IMR-90 (cell line): ENCODE measurements around the gene SLC3A2. TPM values are rescaled to one million over a fixed set of nuclear protein-coding genes. Genes with fewer than 3 reads are reported as not detected.
A peak's percentile ranks its signal among the peaks of the same experiment; 100 is the strongest.
"Not testable (repeated sequence)": the region's sequence is repeated elsewhere in the genome, so short reads cannot be mapped to it uniquely, and the experiment has no call there.

Source experiments
- ATAC-seq: fragments of 200-7000 bp; cut with Tn5 transposase; 2 replicates; pipeline ENCODE4 v1.9.1; 2020; ENCODE audit warnings: low read depth, mild to moderate bottlenecking, moderate library complexity
- BruUV-seq: library from RNA; stranded (reverse); fragments of 400-500 nt; replicated peaks from 2 replicates; lab custom pipeline; 2021; lab: Mats Ljungman, UMichigan
- CTCF ChIA-PET: fragments of 300-600 bp; formaldehyde crosslinking; extraction: SDS; loops from one replicate; lab custom pipeline; 2021; ENCODE audit warnings: antibody characterized with exemption; lab: Yijun Ruan, JAX
- POLR2A ChIA-PET: fragments of 300-600 bp; sonication (Branson Sonifier 250); formaldehyde crosslinking; loops from one replicate; lab custom pipeline; 2022; ENCODE audit warnings: antibody characterized with exemption; ENCODE audit not compliant: unreplicated experiment; lab: Charles Lee
- DNase-seq: peaks from one replicate; pipeline ENCODE4 v3.0.0; 2013
- H2AFZ ChIP-seq: replicated peaks from 2 replicates; pipeline ENCODE3; 2013; ENCODE audit warnings: low read length, mild to moderate bottlenecking; ENCODE audit not compliant: poor library complexity
- H2AK5ac ChIP-seq: 2 replicates; pipeline ENCODE4 v1.6.1; 2013; ENCODE audit warnings: low read depth, low read length, inconsistent platforms
- H2AK9ac ChIP-seq: replicated peaks from 2 replicates; pipeline ENCODE3; 2013; ENCODE audit warnings: mild to moderate bottlenecking, low read depth, low read length, moderate library complexity; ENCODE audit not compliant: poor library complexity
- H2BK120ac ChIP-seq: 2 replicates; pipeline ENCODE4 v1.6.1; 2013; ENCODE audit warnings: low read depth, low read length, inconsistent platforms
- H2BK15ac ChIP-seq: 3 replicates; pipeline ENCODE4 v1.6.1; 2013; ENCODE audit warnings: low read depth, low read length, inconsistent platforms
- H2BK20ac ChIP-seq: 2 replicates; pipeline ENCODE4 v1.6.1; 2013; ENCODE audit warnings: low read depth, mild to moderate bottlenecking, inconsistent platforms, low read length, moderate library complexity
- H2BK5ac ChIP-seq: 2 replicates; pipeline ENCODE4 v1.6.1; 2013; ENCODE audit warnings: mild to moderate bottlenecking, low read depth, low read length, inconsistent platforms; ENCODE audit not compliant: poor library complexity, severe bottlenecking
- H3K14ac ChIP-seq: replicated peaks from 2 replicates; pipeline ENCODE4 v1.6.1; 2013; ENCODE audit warnings: low read depth, low read length, inconsistent platforms
- H3K18ac ChIP-seq: 2 replicates; pipeline ENCODE4 v1.6.1; 2013; ENCODE audit warnings: low read depth, low read length, control low read depth
- H3K23ac ChIP-seq: 2 replicates; pipeline ENCODE4 v1.6.1; 2013; ENCODE audit warnings: low read depth, low read length, inconsistent platforms
- H3K27ac ChIP-seq: 2 replicates; pipeline ENCODE4 v1.5.1; 2013; ENCODE audit warnings: mild to moderate bottlenecking, control low read depth, low read length; ENCODE audit not compliant: insufficient read depth
- H3K27me3 ChIP-seq: 2 replicates; pipeline ENCODE4 v1.6.1; 2013; ENCODE audit warnings: low read length; ENCODE audit not compliant: control insufficient read depth, insufficient read depth
- H3K36me3 ChIP-seq: 2 replicates; pipeline ENCODE4 v1.6.1; 2013; ENCODE audit warnings: low read length, mixed read lengths; ENCODE audit not compliant: control insufficient read depth, insufficient read depth
- H3K4ac ChIP-seq: 2 replicates; pipeline ENCODE4 v1.6.1; 2013; ENCODE audit warnings: low read depth, low read length, inconsistent platforms
- H3K4me1 ChIP-seq: 2 replicates; pipeline ENCODE4 v1.6.1; 2013; ENCODE audit warnings: low read length, mixed read lengths; ENCODE audit not compliant: control insufficient read depth, insufficient read depth
- H3K4me2 ChIP-seq: 2 replicates; pipeline ENCODE4 v1.6.1; 2013; ENCODE audit warnings: low read depth, mild to moderate bottlenecking, control low read depth, low read length, moderate library complexity
- H3K4me3 ChIP-seq: 2 replicates; pipeline ENCODE4 v1.5.1; 2013; ENCODE audit warnings: low read depth, mild to moderate bottlenecking, control low read depth, low read length, moderate library complexity; ENCODE audit not compliant: insufficient read depth
- H3K56ac ChIP-seq: 2 replicates; pipeline ENCODE4 v1.6.1; 2013; ENCODE audit warnings: low read length, inconsistent platforms; ENCODE audit not compliant: insufficient read depth; ENCODE audit errors: extremely low read depth
- H3K79me1 ChIP-seq, 2 experiments: 2 replicates each; pipeline ENCODE4 v1.6.1; 2013; ENCODE audit warnings: low read length in 2 of 2, inconsistent platforms in 1 of 2, low read depth in 1 of 2
- H3K9ac ChIP-seq: 2 replicates; pipeline ENCODE4 v1.6.1; 2013; ENCODE audit warnings: low read depth, low read length, control low read depth
- H3K9me1 ChIP-seq: 2 replicates; pipeline ENCODE4 v1.6.1; 2013; ENCODE audit warnings: low read length, inconsistent platforms; ENCODE audit not compliant: insufficient read depth
- H3K9me3 ChIP-seq: 2 replicates; pipeline ENCODE4 v1.6.1; 2013; ENCODE audit warnings: low read length; ENCODE audit not compliant: control insufficient read depth, insufficient read depth
- H4K20me1 ChIP-seq: 2 replicates; pipeline ENCODE4 v1.6.1; 2013; ENCODE audit warnings: low read length, inconsistent platforms; ENCODE audit not compliant: insufficient read depth
- H4K5ac ChIP-seq: 2 replicates; pipeline ENCODE4 v1.6.1; 2013; ENCODE audit warnings: mild to moderate bottlenecking, low read depth, low read length, control low read depth
- H4K8ac ChIP-seq, 2 experiments: 2 replicates each; pipeline ENCODE4 v1.6.1; 2013; ENCODE audit warnings: low read depth in 2 of 2, low read length in 2 of 2, control low read depth in 1 of 2, inconsistent platforms in 1 of 2
- H4K91ac ChIP-seq: 2 replicates; pipeline ENCODE4 v1.6.1; 2013; ENCODE audit warnings: low read depth, low read length, inconsistent platforms; ENCODE audit not compliant: insufficient read depth
- CHD1 ChIP-seq: IDR thresholded peaks from 2 replicates; pipeline ENCODE4 v1.6.1; 2012; ENCODE audit warnings: low read depth, low read length, improper control_type of control experiment
- MAZ ChIP-seq: IDR thresholded peaks from 2 replicates; pipeline ENCODE4 v1.6.1; 2012; ENCODE audit warnings: low read depth, mild to moderate bottlenecking, low read length, improper control_type of control experiment, moderate library complexity, borderline replicate concordance
- SMC3 ChIP-seq: fragments of 150-350 bp; IDR thresholded peaks from 2 replicates; pipeline ENCODE4 v1.6.1; 2016; ENCODE audit warnings: low read depth, mild to moderate bottlenecking, antibody characterized with exemption, low read length, moderate library complexity
- WGBS, 2 experiments: methylation state at CpG; one replicate each; pipeline versions ENCODE4 v1.1.5 to v1.1.7; 2013; ENCODE audit warnings: missing lambda C conversion rate in 2 of 2; ENCODE audit not compliant: insufficient read length in 1 of 2; ENCODE audit errors: extremely low coverage in 2 of 2; 5-methylcytosine and 5-hydroxymethylcytosine counted together
- dilution Hi-C: fragments of 300-500 bp; cut with HindIII; formaldehyde crosslinking; loops from one replicate; pipeline ENCODE4 v1.14.3; 2018; ENCODE audit warnings: low sequenced_read_pairs; ENCODE audit not compliant: unreplicated experiment
- in situ Hi-C: fragments of 300-500 bp; cut with MboI; formaldehyde crosslinking; loops from 3 replicates; pipeline ENCODE4 v1.14.3; 2019; ENCODE audit warnings: low sequenced_read_pairs, inconsistent platforms, mixed read lengths
- intact Hi-C: fragments of 100-400 bp; cut with micrococcal nuclease; formaldehyde crosslinking; loops from 2 replicates; pipeline ENCODE4 v1.10.0; 2022
- polyA plus RNA-seq, 3 experiments: library from polyadenylated mRNA; depleted of rRNA; stranded (reverse); fragments of >200 nt; gene quantifications; 2 replicates each; pipeline ENCODE4 v1.2.3, GENCODE V29; 2012; ENCODE audit warnings: low replicate concordance in 1 of 3
- total RNA-seq: library from RNA; depleted of rRNA; stranded (reverse); fragments of >200 nt; gene quantifications from 2 replicates; pipeline ENCODE4 v1.2.3, GENCODE V29; 2012
- TF ChIP-seq, protein P1 (sequence below): fragments of 150-350 bp; IDR thresholded peaks from 2 replicates; pipeline ENCODE4 v1.6.1; 2016; ENCODE audit warnings: low read depth, mild to moderate bottlenecking, low read length, moderate library complexity, borderline replicate concordance

The SLC3A2 gene
- total and polyA plus RNA-seq, 2 of the 4 experiments (the other 2 are of a cell fraction), result 140 to 239 TPM

- 85% methylated on average over 3 of the region's 7 CpGs; no CpG with 5 or more reads in 1 of the 2 experiments for WGBS, 2 experiments
- H2AK5ac ChIP-seq, result no peak overlapping the region
- no peak overlapping the region for H2BK15ac ChIP-seq
- dilution Hi-C loops, result no loop called here
- peak overlapping the region; percentile 23; the same call in 1 of the 2 replicates for H3K23ac ChIP-seq
- no peak overlapping the region for H3K56ac ChIP-seq
- H4K8ac ChIP-seq, result no peak overlapping the region
- no TSS peak for BruUV-seq
- H3K9me3 ChIP-seq, result no peaks in the 10 kb centered on the region
- no peak overlapping the region for H3K18ac ChIP-seq
- H3K14ac ChIP-seq, result no peak overlapping the region
- no peak overlapping the region for H2BK5ac ChIP-seq
- TF ChIP-seq CHD1 (no peak), MAZ (no peak), SMC3 (no peak)
- TF ChIP-seq, protein P1, sequence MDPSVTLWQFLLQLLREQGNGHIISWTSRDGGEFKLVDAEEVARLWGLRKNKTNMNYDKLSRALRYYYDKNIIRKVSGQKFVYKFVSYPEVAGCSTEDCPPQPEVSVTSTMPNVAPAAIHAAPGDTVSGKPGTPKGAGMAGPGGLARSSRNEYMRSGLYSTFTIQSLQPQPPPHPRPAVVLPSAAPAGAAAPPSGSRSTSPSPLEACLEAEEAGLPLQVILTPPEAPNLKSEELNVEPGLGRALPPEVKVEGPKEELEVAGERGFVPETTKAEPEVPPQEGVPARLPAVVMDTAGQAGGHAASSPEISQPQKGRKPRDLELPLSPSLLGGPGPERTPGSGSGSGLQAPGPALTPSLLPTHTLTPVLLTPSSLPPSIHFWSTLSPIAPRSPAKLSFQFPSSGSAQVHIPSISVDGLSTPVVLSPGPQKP, result no peak
- H2BK20ac ChIP-seq, result no peak overlapping the region
- peaks cover 2% of the 10 kb centered on the region; the same call in 1 of the 2 replicates for H3K4me1 ChIP-seq
- H3K27ac ChIP-seq, result no peak overlapping the region
- H3K27me3 ChIP-seq, result no peaks in the 10 kb centered on the region
- no peak overlapping the region for H3K4me2 ChIP-seq
- no peak overlapping the region for H4K91ac ChIP-seq
- in situ Hi-C loops, result loop anchor here (25.0 kb wide), 1 partner anchor 471 kb away; no protein-coding TSS in a partner anchor
- H3K36me3 ChIP-seq, result peaks cover 14% of the 10 kb centered on the region
- DNase-seq (no peak), ATAC-seq (no peak)
- H4K20me1 ChIP-seq, result peaks cover 24% of the 10 kb centered on the region
- no peak overlapping the region for H2AK9ac ChIP-seq
- H3K4ac ChIP-seq, result no peak overlapping the region
- H2BK120ac ChIP-seq, result no peak overlapping the region
- CTCF ChIA-PET, result interaction anchor here (1.2 kb wide), 1 partner anchor 72 kb away, joined by 8 read pairs; no protein-coding TSS in a partner anchor
- H3K79me1 ChIP-seq, result peaks cover 17 to 35% of the 10 kb centered on the region in 2 experiments; a peak in 3 of 4 replicates
- POLR2A ChIA-PET, result interaction anchor here (0.7 kb wide), 1 partner anchor 193 kb away, joined by 24 read pairs; the partner anchor contains the start of gene C11orf98
- H3K9me1 ChIP-seq, result 0 out of 2 replicates have a peak, but pooled peaks cover 4% of the 10 kb centered on the region
- no peak overlapping the region for H2AFZ ChIP-seq
- intact Hi-C loops, result no loop called here
- H4K5ac ChIP-seq, result no peak overlapping the region
- H3K9ac ChIP-seq, result no peak overlapping the region
- H3K4me3 ChIP-seq, result no peak overlapping the region
Measured at GRCh38 chr11:62858201-62858600, 22.5 kb upstream of the SLC3A2 start.

GRCh38 chr11:62859281-62859703, 21.4 kb upstream of the SLC3A2 start:
- H3K14ac ChIP-seq, ATAC-seq, CTCF ChIA-PET, H2AK9ac ChIP-seq, H3K4me2 ChIP-seq, H3K4me3 ChIP-seq, POLR2A ChIA-PET, H3K27ac ChIP-seq, H3K9me3 ChIP-seq, H2BK120ac ChIP-seq, H3K36me3 ChIP-seq, H3K4ac ChIP-seq, H2AFZ ChIP-seq, H4K8ac ChIP-seq, H3K27me3 ChIP-seq, H4K5ac ChIP-seq, H4K91ac ChIP-seq, H3K4me1 ChIP-seq, H2BK20ac ChIP-seq, H2AK5ac ChIP-seq, intact Hi-C loops, H3K18ac ChIP-seq, H3K56ac ChIP-seq, dilution Hi-C loops, H3K9me1 ChIP-seq, H2BK15ac ChIP-seq, H3K23ac ChIP-seq, H3K9ac ChIP-seq, BruUV-seq, DNase-seq, H2BK5ac ChIP-seq: not testable (repeated sequence)
- Histone ChIP-seq H4K20me1 (peaks cover 14% of the 10 kb centered on the region), H3K79me1 (peaks cover 12 to 31% of the 10 kb centered on the region in 2 experiments; a peak in 2 of 4 replicates)
- in situ Hi-C loops, result loop anchor here (25.0 kb wide), 1 partner anchor 472 kb away; no protein-coding TSS in a partner anchor
- 100% methylated on average over 4 of the region's 8 CpGs; no CpG with 5 or more reads in 1 of the 2 experiments for WGBS, 2 experiments
